Right lobe of liver (tissue), 4 donors: ENCODE data around the gene POLG2.

ENCODE experiments used
- POLR2A ChIP-seq: fragments of 450-650 bp; IDR thresholded peaks from one replicate; pipeline ENCODE4 v1.6.1; 2017; ENCODE audit warnings: antibody characterized with exemption, mild to moderate bottlenecking
- TF ChIP-seq, protein P1 (sequence below), 4 donors: fragments of 200-600 bp in 3 of 4; fragments of 450-650 bp in 1 of 4; IDR thresholded peaks; one replicate each; pipeline versions ENCODE4 v1.5.1 to v1.8.0; 2016 to 2022; ENCODE audit warnings: antibody characterized with exemption in 4 of 4, mild to moderate bottlenecking in 2 of 4
- donor health status: DM: no; HTN: no; CAD: no.
- donor health status: DM: no; HTN: no; CAD: no.
- donor health status: DM: no; HTN: yes; CAD: no.

DNA sequence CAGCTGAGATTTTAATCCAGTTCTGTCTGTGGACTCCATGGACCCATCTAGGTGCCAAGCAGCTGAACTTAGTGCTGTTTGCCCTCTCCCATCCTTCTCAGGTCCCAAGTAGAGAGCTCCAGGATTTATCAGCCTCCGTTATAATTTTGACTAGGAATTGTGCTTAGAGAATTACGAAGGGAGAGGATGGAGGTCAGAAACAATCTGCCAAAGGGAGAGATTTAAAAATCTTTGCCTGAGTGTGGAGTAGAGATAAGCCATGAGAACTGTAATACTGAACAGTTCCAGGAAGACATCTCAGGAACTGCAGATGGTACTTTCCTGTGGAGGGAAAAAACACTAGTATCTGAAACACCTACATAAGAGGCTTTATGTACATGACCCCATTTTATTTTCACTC lies 36.9 kb upstream of the POLG2 start:
- TF ChIP-seq, protein P1, sequence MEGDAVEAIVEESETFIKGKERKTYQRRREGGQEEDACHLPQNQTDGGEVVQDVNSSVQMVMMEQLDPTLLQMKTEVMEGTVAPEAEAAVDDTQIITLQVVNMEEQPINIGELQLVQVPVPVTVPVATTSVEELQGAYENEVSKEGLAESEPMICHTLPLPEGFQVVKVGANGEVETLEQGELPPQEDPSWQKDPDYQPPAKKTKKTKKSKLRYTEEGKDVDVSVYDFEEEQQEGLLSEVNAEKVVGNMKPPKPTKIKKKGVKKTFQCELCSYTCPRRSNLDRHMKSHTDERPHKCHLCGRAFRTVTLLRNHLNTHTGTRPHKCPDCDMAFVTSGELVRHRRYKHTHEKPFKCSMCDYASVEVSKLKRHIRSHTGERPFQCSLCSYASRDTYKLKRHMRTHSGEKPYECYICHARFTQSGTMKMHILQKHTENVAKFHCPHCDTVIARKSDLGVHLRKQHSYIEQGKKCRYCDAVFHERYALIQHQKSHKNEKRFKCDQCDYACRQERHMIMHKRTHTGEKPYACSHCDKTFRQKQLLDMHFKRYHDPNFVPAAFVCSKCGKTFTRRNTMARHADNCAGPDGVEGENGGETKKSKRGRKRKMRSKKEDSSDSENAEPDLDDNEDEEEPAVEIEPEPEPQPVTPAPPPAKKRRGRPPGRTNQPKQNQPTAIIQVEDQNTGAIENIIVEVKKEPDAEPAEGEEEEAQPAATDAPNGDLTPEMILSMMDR (IDR thresholded peaks at IDR 0.05) = no peak
- TF ChIP-seq POLR2A = no peak
